H1 (cell line): ENCODE measurements around the gene UFD1. TPM values are rescaled to one million over a fixed set of nuclear protein-coding genes. Genes with fewer than 3 reads are reported as not detected.

Experiments
- CTCF ChIA-PET: fragments of 300-600 bp; sonication (Branson Sonifier 250); formaldehyde crosslinking; loops from one replicate; lab custom pipeline; 2021; ENCODE audit not compliant: partially characterized antibody; lab: Charles Lee
- POLR2A ChIA-PET: fragments of 300-600 bp; sonication (Branson Sonifier 250); formaldehyde crosslinking; loops from one replicate; lab custom pipeline; 2021; ENCODE audit warnings: inconsistent platforms; ENCODE audit not compliant: partially characterized antibody; lab: Charles Lee
- DNase-seq, 2 experiments: peaks; one replicate each; pipeline versions ENCODE4 v3.0.0 to v3.0.0-alpha.2; 2010 to 2022; ENCODE audit warnings: low spot score in 2 of 2, low read depth in 1 of 2, mixed read lengths in 1 of 2
- FAIRE-seq: peaks from 2 replicates; lab custom pipeline; 2011; peaks lifted over from hg19 to GRCh38; lab: Jason Lieb, UNC
- H2AFZ ChIP-seq: 2 replicates; pipeline ENCODE4 v1.8.1; 2012; ENCODE audit warnings: low read length, inconsistent platforms
- H2AK5ac ChIP-seq: 2 replicates; pipeline ENCODE4 v1.6.1; 2013; ENCODE audit warnings: low read depth, low read length
- H2BK120ac ChIP-seq: replicated peaks from 2 replicates; pipeline ENCODE3; 2013; ENCODE audit warnings: low read depth, low read length, inconsistent platforms
- H2BK12ac ChIP-seq: 2 replicates; pipeline ENCODE4 v1.6.1; 2013; ENCODE audit warnings: low read depth, low read length
- H2BK15ac ChIP-seq: 2 replicates; pipeline ENCODE4 v1.6.1; 2013; ENCODE audit warnings: low read length
- H2BK20ac ChIP-seq: 2 replicates; pipeline ENCODE4 v1.6.1; 2013; ENCODE audit warnings: low read length
- H2BK5ac ChIP-seq: 2 replicates; pipeline ENCODE4 v1.6.1; 2013; ENCODE audit warnings: low read depth, low read length
- H3K14ac ChIP-seq: 2 replicates; pipeline ENCODE4 v1.6.1; 2013; ENCODE audit warnings: inconsistent platforms; ENCODE audit not compliant: insufficient read length
- H3K18ac ChIP-seq: 2 replicates; pipeline ENCODE4 v1.6.1; 2013; ENCODE audit warnings: low read length; ENCODE audit errors: extremely low read depth
- H3K23ac ChIP-seq: 2 replicates; pipeline ENCODE4 v1.6.1; 2013; ENCODE audit warnings: inconsistent platforms; ENCODE audit not compliant: insufficient read length
- H3K23me2 ChIP-seq: 2 replicates; pipeline ENCODE4 v1.6.1; 2013; ENCODE audit warnings: low read depth, low read length
- H3K27ac ChIP-seq: 2 replicates; pipeline ENCODE4 v1.6.1; 2011; ENCODE audit warnings: low read depth, low read length, inconsistent platforms
- H3K27me3 ChIP-seq, 4 experiments: replicated peaks in 1 of 4; 1 replicate in 1 of 4; 2 replicates in 3 of 4; pipeline versions ENCODE4 v1.6.1 to v1.8.1; 2011 to 2013; ENCODE audit warnings: low read length in 3 of 4, mild to moderate bottlenecking in 3 of 4, inconsistent platforms in 2 of 4, mixed read lengths in 2 of 4, moderate library complexity in 1 of 4; ENCODE audit not compliant: control insufficient read depth in 3 of 4, insufficient read depth in 3 of 4; ENCODE audit errors: extremely low read depth in 1 of 4
- H3K36me3 ChIP-seq, 4 experiments: 2 replicates each; pipeline versions ENCODE4 v1.6.1 to v1.8.1; 2011 to 2013; ENCODE audit warnings: mild to moderate bottlenecking in 4 of 4, low read length in 3 of 4, moderate library complexity in 2 of 4, control low read depth in 1 of 4, inconsistent platforms in 1 of 4; ENCODE audit not compliant: insufficient read depth in 4 of 4, control insufficient read depth in 2 of 4
- H3K4ac ChIP-seq: replicated peaks from 2 replicates; pipeline ENCODE3; 2013; ENCODE audit warnings: low read length, low read depth, mixed read lengths, inconsistent platforms; ENCODE audit not compliant: insufficient read length
- H3K4me1 ChIP-seq, 4 experiments: replicated peaks in 1 of 4; 1 replicate in 1 of 4; 2 replicates in 3 of 4; pipeline versions ENCODE4 v1.6.1 to v1.8.1; 2011 to 2013; ENCODE audit warnings: low read length in 3 of 4, inconsistent platforms in 2 of 4, mixed read lengths in 1 of 4; ENCODE audit not compliant: insufficient read depth in 4 of 4, control insufficient read depth in 3 of 4
- H3K4me2 ChIP-seq, 2 experiments: 2 replicates each; pipeline versions ENCODE4 v1.6.1 to v1.8.1; 2011 to 2013; ENCODE audit warnings: low read depth in 2 of 2, low read length in 2 of 2, control low read depth in 1 of 2, inconsistent platforms in 1 of 2, mild to moderate bottlenecking in 1 of 2; ENCODE audit not compliant: insufficient read depth in 1 of 2
- H3K4me3 ChIP-seq, 4 experiments: fragments of 200-600, 300-600 bp in 1 of 4; sonication (generic), shearing (Covaris generic), sonication (Bioruptor Twin) in 1 of 4; 2 replicates each; pipeline versions ENCODE4 v1.5.1 to v1.8.1; 2011 to 2016; ENCODE audit warnings: low read length in 4 of 4, low read depth in 3 of 4, control low read depth in 2 of 4, inconsistent platforms in 2 of 4, mild to moderate bottlenecking in 2 of 4, mixed read lengths in 1 of 4, moderate library complexity in 1 of 4; ENCODE audit not compliant: insufficient read depth in 2 of 4; ENCODE audit errors: extremely low read depth in 1 of 4
- H3K56ac ChIP-seq: replicated peaks from 2 replicates; pipeline ENCODE3; 2013; ENCODE audit warnings: low read depth, mild to moderate bottlenecking, mixed read lengths, low read length, inconsistent platforms; ENCODE audit not compliant: insufficient read length
- H3K79me1 ChIP-seq: 2 replicates; pipeline ENCODE4 v1.6.1; 2013; ENCODE audit warnings: low read depth, low read length, control low read depth
- H3K79me2 ChIP-seq, 2 experiments: 2 replicates each; pipeline versions ENCODE4 v1.6.1 to v1.8.1; 2012 to 2013; ENCODE audit warnings: low read length in 2 of 2, mild to moderate bottlenecking in 2 of 2, inconsistent platforms in 1 of 2; ENCODE audit not compliant: insufficient read depth in 2 of 2, control insufficient read depth in 1 of 2
- H3K9ac ChIP-seq, 4 experiments: replicated peaks in 1 of 4; 1 replicate in 1 of 4; 2 replicates in 3 of 4; pipeline versions ENCODE4 v1.6.1 to v1.8.1; 2011 to 2013; ENCODE audit warnings: low read depth in 3 of 4, low read length in 3 of 4, control low read depth in 2 of 4, mild to moderate bottlenecking in 2 of 4, moderate library complexity in 2 of 4, inconsistent platforms in 1 of 4; ENCODE audit errors: extremely low read depth in 1 of 4
- H3K9me3 ChIP-seq, 2 experiments: 2 replicates each; pipeline versions ENCODE4 v1.6.1 to v1.8.1; 2012 to 2013; ENCODE audit warnings: mild to moderate bottlenecking in 2 of 2, moderate library complexity in 2 of 2, control low read depth in 1 of 2, inconsistent platforms in 1 of 2, low read depth in 1 of 2, low read length in 1 of 2, mixed read lengths in 1 of 2; ENCODE audit not compliant: insufficient read depth in 2 of 2
- H4K20me1 ChIP-seq, 2 experiments: replicated peaks in 1 of 2; 2 replicates each; pipeline versions ENCODE3 to v1.8.1; 2011 to 2013; ENCODE audit warnings: inconsistent platforms in 2 of 2, low read length in 2 of 2, mild to moderate bottlenecking in 1 of 2; ENCODE audit not compliant: insufficient read depth in 2 of 2, control insufficient read depth in 1 of 2
- H4K5ac ChIP-seq: 2 replicates; pipeline ENCODE4 v1.6.1; 2013; ENCODE audit warnings: low read length, low read depth, mixed read lengths, inconsistent platforms; ENCODE audit not compliant: insufficient read length
- H4K8ac ChIP-seq: 2 replicates; pipeline ENCODE4 v1.8.0; 2013; ENCODE audit warnings: mild to moderate bottlenecking, moderate library complexity, low read length, inconsistent platforms; ENCODE audit not compliant: insufficient read depth; ENCODE audit errors: extremely low read depth
- H4K91ac ChIP-seq: replicated peaks from 2 replicates; pipeline ENCODE3; 2013; ENCODE audit warnings: low read length, mixed read lengths, inconsistent platforms; ENCODE audit not compliant: insufficient read length
- ASH2L ChIP-seq: fragments of 200-600, 300-600 bp; sonication (generic); IDR thresholded peaks from one replicate; pipeline ENCODE4 v1.7.1; 2017; ENCODE audit warnings: low read length
- CREB1 ChIP-seq: IDR thresholded peaks from 2 replicates; pipeline ENCODE4 v1.6.1; 2012; ENCODE audit warnings: inconsistent platforms
- CTCF ChIP-seq, 3 experiments: IDR thresholded peaks; 1 replicate in 2 of 3; 2 replicates in 1 of 3; pipeline versions ENCODE4 v1.5.1 to v1.6.1; 2011; ENCODE audit warnings: low read length in 3 of 3, mild to moderate bottlenecking in 3 of 3, inconsistent platforms in 2 of 3, low read depth in 1 of 3, moderate library complexity in 1 of 3; ENCODE audit not compliant: insufficient read depth in 1 of 3; ENCODE audit errors: control extremely low read depth in 1 of 3
- GABPA ChIP-seq: IDR thresholded peaks from 2 replicates; pipeline ENCODE4 v1.6.1; 2011; ENCODE audit warnings: mild to moderate bottlenecking, low read length, moderate library complexity, borderline replicate concordance; ENCODE audit not compliant: insufficient read depth
- GTF2F1 ChIP-seq: IDR thresholded peaks from 2 replicates; pipeline ENCODE4 v1.6.1; 2012; ENCODE audit warnings: low read depth, low read length, improper control_type of control experiment, borderline replicate concordance
- KDM4A ChIP-seq: IDR thresholded peaks from one replicate; pipeline ENCODE4 v1.7.1; 2012; ENCODE audit warnings: low read depth, mild to moderate bottlenecking, moderate library complexity, low read length, inconsistent platforms; ENCODE audit not compliant: severe bottlenecking
- SAP30 ChIP-seq: fragments of 300-600 bp; sonication (generic); IDR thresholded peaks from 2 replicates; pipeline ENCODE4 v1.7.1; 2012; ENCODE audit warnings: low read length, moderate library complexity, mild to moderate bottlenecking, inconsistent platforms; ENCODE audit not compliant: insufficient read depth, insufficient replicate concordance
- SP1 ChIP-seq: IDR thresholded peaks from 2 replicates; pipeline ENCODE4 v1.6.1; 2011; ENCODE audit warnings: low read depth, low read length
- TAF1 ChIP-seq: IDR thresholded peaks from 2 replicates; pipeline ENCODE4 v1.6.1; 2011; ENCODE audit warnings: mild to moderate bottlenecking, low read depth, low read length
- WGBS, 2 experiments: shearing (Covaris generic) in 1 of 2; methylation state at CpG; one replicate each; pipeline versions ENCODE4 v1.1.6 to v1.1.7; 2013 to 2015; ENCODE audit warnings: low lambda C conversion rate in 2 of 2, mixed read lengths in 2 of 2, inconsistent platforms in 1 of 2, low coverage in 1 of 2, missing lambda C conversion rate in 1 of 2; ENCODE audit not compliant: insufficient replicate concordance in 2 of 2, insufficient coverage in 1 of 2, insufficient read length in 1 of 2; ENCODE audit errors: extremely low coverage in 1 of 2, missing lambda C conversion rate in 1 of 2; 5-methylcytosine and 5-hydroxymethylcytosine counted together
- polyA plus RNA-seq, 7 experiments: library from polyadenylated mRNA; depleted of rRNA in 3 of 7; stranded (reverse) in 5 of 7; unstranded in 2 of 7; fragments of >200 nt in 5 of 7; fragments of 200-250 nt in 2 of 7; gene quantifications; 1 replicate in 5 of 7; 2 replicates in 1 of 7; 4 replicates in 1 of 7; pipeline versions ENCODE4 v1.2.1 to v1.2.3, GENCODE V29; 2011 to 2013; ENCODE audit warnings: missing spikeins in 2 of 7, mixed read lengths in 2 of 7
- total RNA-seq: library from RNA; stranded (reverse); fragmentation: NEBNext Ultra II Directional; extraction: Animal tissue kit (Norgen Biotek cat#: 25700); gene quantifications from 2 replicates; pipeline ENCODE4 v1.2.1, GENCODE V29; 2021

Gene UFD1
- total and polyA plus RNA-seq, 2 of the 8 experiments (the other 6 are each of a cell fraction or from before 2014, with no cell fraction given) = 74.6 to 116 TPM

GRCh38 chr22:19451570-19451969, 27.4 kb downstream of the UFD1 start:
- no peak overlapping the region for H4K8ac ChIP-seq
- H2BK120ac ChIP-seq = no peak overlapping the region
- H4K20me1 ChIP-seq = peaks cover 7 to 10% of the 10 kb centered on the region in 2 experiments
- peaks cover 7% of the 10 kb centered on the region; the same call in 1 of the 2 replicates for H3K23me2 ChIP-seq
- H3K23ac ChIP-seq = no peak overlapping the region
- no peak overlapping the region for H3K18ac ChIP-seq
- no peak overlapping the region for H4K91ac ChIP-seq
- H2AK5ac ChIP-seq = no peak overlapping the region
- H2BK5ac ChIP-seq = no peak overlapping the region
- H3K79me1 ChIP-seq = peaks cover 2% of the 10 kb centered on the region; the same call in 1 of the 2 replicates
- no peak overlapping the region for H2BK20ac ChIP-seq
- H3K9me3 ChIP-seq = no peaks in the 10 kb centered on the region
- POLR2A ChIA-PET = interaction anchor here (1.2 to 3.4 kb wide), 8 partner anchors 8 to 83 kb away, joined by 3 to 12 read pairs (median 6); partner anchors contain the start of genes CDC45, HIRA, MRPL40 and UFD1
- CTCF ChIA-PET = interaction anchor here (0.8 to 2.0 kb wide), 5 partner anchors 16 to 181 kb away, joined by 3 to 6 read pairs (median 4); no protein-coding TSS in a partner anchor
- no peak overlapping the region for H3K4me2 ChIP-seq
- TF ChIP-seq SP1 (no peak), GTF2F1 (no peak), CTCF (IDR thresholded peaks at IDR 0.05; ENCODE audit: control extremely low read depth in 1 of 3, insufficient read depth in 1 of 3, low read depth in 1 of 3, low read length in 3 of 3) (no peak), TAF1 (no peak), CREB1 (no peak), SAP30 (no peak), KDM4A (no peak), ASH2L (no peak), GABPA (no peak)
- H2BK12ac ChIP-seq = no peak overlapping the region
- FAIRE-seq = no peak
- 88% methylated on average over 4 of the region's 4 CpGs; no CpG with 5 or more reads in 1 of the 2 experiments for WGBS, 2 experiments
- DNase-seq = no peak
- peaks cover 7 to 51% (median 37%) of the 10 kb centered on the region in 4 experiments for H3K36me3 ChIP-seq
- H3K56ac ChIP-seq = no peak overlapping the region
- H3K4me1 ChIP-seq = peaks cover 0 to 6% (median 1%) of the 10 kb centered on the region in 4 experiments; a peak in 2 of 7 replicates
- H3K79me2 ChIP-seq = peaks cover 0 to 4% of the 10 kb centered on the region in 2 experiments; a peak in 1 of 4 replicates
- no peak overlapping the region for H3K4ac ChIP-seq
- H4K5ac ChIP-seq = no peak overlapping the region
- H3K27me3 ChIP-seq = no peaks in the 10 kb centered on the region
- H2AFZ ChIP-seq = no peak overlapping the region
- H2BK15ac ChIP-seq = no peak overlapping the region
- H3K14ac ChIP-seq = no peak overlapping the region
- H3K27ac ChIP-seq = no peak overlapping the region
- no peak overlapping the region for H3K4me3 ChIP-seq
- H3K9ac ChIP-seq = no peak overlapping the region
